ENCODE results near the gene NOTCH4.

Gene NOTCH4

GRCh38 chr6:32149092-32149755 lies 74.6 kb downstream of the NOTCH4 start:
- no peak for TF ChIP-seq POLR2A (IDR thresholded peaks at IDR 0.05; ENCODE audit: extremely low read depth, insufficient read length)
- TF ChIP-seq MAX (IDR thresholded peaks at IDR 0.05; ENCODE audit: low read depth, low read length): no peak
- TF ChIP-seq CTCF (IDR thresholded peaks at IDR 0.05; ENCODE audit: low read depth, low read length): no peak
- no peak for TF ChIP-seq MYC (IDR thresholded peaks at IDR 0.05; ENCODE audit: low read depth, low read length)

GRCh38 chr6:32148289-32149091 lies 75.4 kb downstream of the NOTCH4 start:
- DNase-seq (ENCODE audit: low read depth): no peak
- TF ChIP-seq MAX (IDR thresholded peaks at IDR 0.05; ENCODE audit: low read depth, low read length) (no peak), MYC (IDR thresholded peaks at IDR 0.05; ENCODE audit: low read depth, low read length) (no peak), POLR2A (IDR thresholded peaks at IDR 0.05; ENCODE audit: extremely low read depth, insufficient read length) (no peak), CTCF (IDR thresholded peaks at IDR 0.05; ENCODE audit: low read depth, low read length) (no peak)
- H3K4me3 ChIP-seq (ENCODE audit: low read depth, low read length): no peak overlapping the region

More at GRCh38 chr6:32149092-32149755, 74.6 kb downstream of the NOTCH4 start:
- DNase-seq (ENCODE audit: low read depth): no peak
- H3K4me3 ChIP-seq (ENCODE audit: low read depth, low read length): no peak overlapping the region

- peak; percentile 31 for DNase-seq (ENCODE audit: low read depth)
- TF ChIP-seq MYC (IDR thresholded peaks at IDR 0.05; ENCODE audit: low read depth, low read length) (no peak), CTCF (IDR thresholded peaks at IDR 0.05; ENCODE audit: low read depth, low read length) (peak; percentile 11)
- no peak overlapping the region for H3K4me3 ChIP-seq (ENCODE audit: low read depth, low read length)
Observed at GRCh38 chr6:32147401-32148132, 76.3 kb downstream of the NOTCH4 start.

- DNase-seq (ENCODE audit: low read depth): no peak
- TF ChIP-seq MAX (IDR thresholded peaks at IDR 0.05; ENCODE audit: low read depth, low read length) (no peak), MYC (IDR thresholded peaks at IDR 0.05; ENCODE audit: low read depth, low read length) (no peak), CTCF (IDR thresholded peaks at IDR 0.05; ENCODE audit: low read depth, low read length) (no peak), POLR2A (IDR thresholded peaks at IDR 0.05; ENCODE audit: extremely low read depth, insufficient read length) (no peak)
- H3K4me3 ChIP-seq (ENCODE audit: low read depth, low read length): no peak overlapping the region
Observed at GRCh38 chr6:32146687-32147086, 77.2 kb downstream of the NOTCH4 start.

- no peak overlapping the region for H3K4me3 ChIP-seq (ENCODE audit: low read depth, low read length)
- TF ChIP-seq CTCF (IDR thresholded peaks at IDR 0.05; ENCODE audit: low read depth, low read length) (no peak), POLR2A (IDR thresholded peaks at IDR 0.05; ENCODE audit: extremely low read depth, insufficient read length) (no peak), MYC (IDR thresholded peaks at IDR 0.05; ENCODE audit: low read depth, low read length) (no peak), MAX (IDR thresholded peaks at IDR 0.05; ENCODE audit: low read depth, low read length) (no peak)
Observed at GRCh38 chr6:32146287-32146686, 77.6 kb downstream of the NOTCH4 start.

More at GRCh38 chr6:32146287-32146686, 77.6 kb downstream of the NOTCH4 start:
- DNase-seq (ENCODE audit: low read depth): no peak
